NCI-H460 (cell line): ENCODE measurements around the gene POLR2C. TPM values are rescaled to one million over a fixed set of nuclear protein-coding genes. Genes with fewer than 3 reads are reported as not detected.

ENCODE experiments used
- DNase-seq: peaks from one replicate; pipeline ENCODE4 v3.0.0-alpha.2; 2016; ENCODE audit warnings: low read depth; ENCODE audit errors: extremely low read depth
- total RNA-seq: library from RNA; depleted of rRNA; stranded (reverse); fragments of >200 nt; shearing (Covaris generic); gene quantifications from 2 replicates; pipeline ENCODE4 v1.2.3, GENCODE V29; 2014

The POLR2C gene
- total RNA-seq, 1 experiment from 2014 or later = 153 TPM

- peak; percentile 94 for DNase-seq
Measured at GRCh38 chr16:57447186-57447962, 15.1 kb upstream of the POLR2C start, which contains the start of the genes CIAPIN1 and COQ9. CIAPIN1 (minus strand) TSS chr16:57447385; CDS start chr16:57440928, 6,457 bp downstream. COQ9 (plus strand) TSS chr16:57447479; CDS start chr16:57447506, 27 bp downstream.

GRCh38 chr16:57452021-57452420 is 10.5 kb upstream of the POLR2C start:
- DNase-seq = no peak

GRCh38 chr16:57462978-57463362 is 491 bp downstream of the POLR2C start:
- no peak for DNase-seq

GRCh38 chr16:57464523-57464922 is 2.0 kb downstream of the POLR2C start:
- DNase-seq = no peak

- DNase-seq = no peak
Measured at GRCh38 chr16:57468346-57468745, 5.9 kb downstream of the POLR2C start.

GRCh38 chr16:57469046-57469445 is 6.6 kb downstream of the POLR2C start:
- no peak for DNase-seq

- no peak for DNase-seq
Measured at GRCh38 chr16:57469917-57470470, 7.5 kb downstream of the POLR2C start.

GRCh38 chr16:57470711-57471110 is 8.2 kb downstream of the POLR2C start:
- DNase-seq = no peak

GRCh38 chr16:57471209-57471608 is 8.7 kb downstream of the POLR2C start:
- no peak for DNase-seq

- DNase-seq = no peak
Measured at GRCh38 chr16:57471852-57472664, 9.6 kb downstream of the POLR2C start.

- DNase-seq = no peak
Measured at GRCh38 chr16:57472665-57473060, 10.2 kb downstream of the POLR2C start.

GRCh38 chr16:57473176-57473840 is 10.8 kb downstream of the POLR2C start:
- no peak for DNase-seq

GRCh38 chr16:57473906-57474305 is 11.4 kb downstream of the POLR2C start:
- DNase-seq = no peak

GRCh38 chr16:57474671-57475661 is 12.5 kb downstream of the POLR2C start:
- DNase-seq = no peak

GRCh38 chr16:57475711-57476339 is 13.3 kb downstream of the POLR2C start:
- DNase-seq = peak; percentile 40

- DNase-seq = no peak
Measured at GRCh38 chr16:57476546-57477410, 14.3 kb downstream of the POLR2C start.

GRCh38 chr16:57477531-57478202 is 15.2 kb downstream of the POLR2C start:
- DNase-seq = no peak
